Right lobe of liver (tissue), 6 donors: ENCODE results near the gene TMIGD1. TPM values are rescaled to one million over a fixed set of nuclear protein-coding genes. Genes with fewer than 3 reads are reported as not detected.

Source experiments
- ATAC-seq, 4 donors: fragments of 200-7000 bp; cut with Tn5 transposase; one replicate each; pipeline ENCODE4 v1.9.1; 2020; ENCODE audit warnings: mild to moderate bottlenecking in 4 of 4, moderate library complexity in 4 of 4
- DNase-seq, 3 donors: peaks; one replicate each; pipeline ENCODE4 v3.0.0-alpha.2; 2020
- H3K27ac ChIP-seq, 3 donors: fragments of 200-600 bp; one replicate each; pipeline ENCODE4 v1.8.0; 2022
- H3K27me3 ChIP-seq, 2 donors: fragments of 200-600 bp; one replicate each; pipeline ENCODE4 v1.8.0; 2022
- H3K36me3 ChIP-seq, 4 donors: fragments of 200-600 bp; sonication (generic) in 1 of 4; one replicate each; pipeline versions ENCODE4 v1.5.1 to v1.8.0; 2017 to 2022; ENCODE audit warnings: control low read depth in 1 of 4
- H3K4me1 ChIP-seq, 4 donors: fragments of 200-600 bp; sonication (generic) in 1 of 4; one replicate each; pipeline versions ENCODE4 v1.5.1 to v1.8.0; 2017 to 2022; ENCODE audit warnings: control low read depth in 1 of 4
- H3K4me3 ChIP-seq, 3 donors: fragments of 200-600 bp; one replicate each; pipeline ENCODE4 v1.8.0; 2022
- H3K9me3 ChIP-seq, 4 donors: fragments of 200-600 bp; sonication (generic) in 1 of 4; one replicate each; pipeline versions ENCODE4 v1.5.1 to v1.8.0; 2017 to 2022; ENCODE audit warnings: control low read depth in 1 of 4
- POLR2A ChIP-seq: fragments of 450-650 bp; IDR thresholded peaks from one replicate; pipeline ENCODE4 v1.6.1; 2017; ENCODE audit warnings: antibody characterized with exemption, mild to moderate bottlenecking
- WGBS: methylation state at CpG from one replicate; pipeline ENCODE4 v1.1.6; 2018; ENCODE audit warnings: low coverage, low lambda C conversion rate; ENCODE audit not compliant: insufficient coverage; ENCODE audit errors: missing lambda C conversion rate; 5-methylcytosine and 5-hydroxymethylcytosine counted together
- intact Hi-C, 2 donors: fragments of 100-400 bp; cut with DNase I; formaldehyde crosslinking; loops; one replicate each; pipeline versions ENCODE4 v1.11.2 to v1.14.1; 2022
- total RNA-seq, 6 experiments: library from RNA; depleted of rRNA in 2 of 6; stranded (reverse); fragments of >200 nt in 2 of 6; fragmentation: NEBNext Ultra II Directional in 3 of 6; extraction: Animal tissue kit (Norgen Biotek cat#: 25700) in 3 of 6; gene quantifications; one replicate each; pipeline versions ENCODE4 v1.1.0 to v1.2.4, GENCODE V29; 2016 to 2023
- TF ChIP-seq, protein P1 (sequence below), 4 donors: fragments of 200-600 bp in 3 of 4; fragments of 450-650 bp in 1 of 4; IDR thresholded peaks; one replicate each; pipeline versions ENCODE4 v1.5.1 to v1.8.0; 2016 to 2022; ENCODE audit warnings: antibody characterized with exemption in 4 of 4, mild to moderate bottlenecking in 2 of 4
- donor health status: DM: no; HTN: yes; CAD: no.
- donor health status: DM: no; HTN: no; CAD: no.
- donor health status: DM: no; HTN: no; CAD: no.
- donor health status: DM: no; HTN: yes; CAD: no.
- donor health status: DM: no; HTN: yes; CAD: no.

The TMIGD1 gene
- total RNA-seq, 6 experiments from 2014 or later, result not detected

GRCh38 chr17:30360086-30360808 lies 26.4 kb upstream of the TMIGD1 start:
- Histone ChIP-seq H3K36me3 (no peaks in the 10 kb centered on the region), H3K27me3 (no peaks in the 10 kb centered on the region), H3K4me3 (no peak overlapping the region), H3K9me3 (no peaks in the 10 kb centered on the region), H3K4me1 (peaks cover 0 to 9% (median 0%) of the 10 kb centered on the region in 4 donors), H3K27ac (no peak overlapping the region)
- no peak for ATAC-seq
- no peak for DNase-seq
- TF ChIP-seq, protein P1, sequence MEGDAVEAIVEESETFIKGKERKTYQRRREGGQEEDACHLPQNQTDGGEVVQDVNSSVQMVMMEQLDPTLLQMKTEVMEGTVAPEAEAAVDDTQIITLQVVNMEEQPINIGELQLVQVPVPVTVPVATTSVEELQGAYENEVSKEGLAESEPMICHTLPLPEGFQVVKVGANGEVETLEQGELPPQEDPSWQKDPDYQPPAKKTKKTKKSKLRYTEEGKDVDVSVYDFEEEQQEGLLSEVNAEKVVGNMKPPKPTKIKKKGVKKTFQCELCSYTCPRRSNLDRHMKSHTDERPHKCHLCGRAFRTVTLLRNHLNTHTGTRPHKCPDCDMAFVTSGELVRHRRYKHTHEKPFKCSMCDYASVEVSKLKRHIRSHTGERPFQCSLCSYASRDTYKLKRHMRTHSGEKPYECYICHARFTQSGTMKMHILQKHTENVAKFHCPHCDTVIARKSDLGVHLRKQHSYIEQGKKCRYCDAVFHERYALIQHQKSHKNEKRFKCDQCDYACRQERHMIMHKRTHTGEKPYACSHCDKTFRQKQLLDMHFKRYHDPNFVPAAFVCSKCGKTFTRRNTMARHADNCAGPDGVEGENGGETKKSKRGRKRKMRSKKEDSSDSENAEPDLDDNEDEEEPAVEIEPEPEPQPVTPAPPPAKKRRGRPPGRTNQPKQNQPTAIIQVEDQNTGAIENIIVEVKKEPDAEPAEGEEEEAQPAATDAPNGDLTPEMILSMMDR (IDR thresholded peaks at IDR 0.05), result no peak
- no peak for TF ChIP-seq POLR2A
- WGBS, result 60% methylated on average over 8 of the region's 8 CpGs
- intact Hi-C loops, result no loop called here

GRCh38 chr17:30358055-30358760 lies 24.4 kb upstream of the TMIGD1 start:
- H3K27me3 ChIP-seq, result no peaks in the 10 kb centered on the region
- H3K9me3 ChIP-seq, result no peaks in the 10 kb centered on the region
- no peak overlapping the region for H3K4me3 ChIP-seq
- ATAC-seq, result peak in 1 of 4 donors; percentile 45
- TF ChIP-seq POLR2A, result no peak
- TF ChIP-seq, protein P1 (IDR thresholded peaks at IDR 0.05), result no peak
- peaks cover 0 to 5% (median 0%) of the 10 kb centered on the region in 4 donors for H3K4me1 ChIP-seq
- no peak for DNase-seq
- H3K36me3 ChIP-seq, result no peaks in the 10 kb centered on the region
- 55% methylated on average over 5 of the region's 5 CpGs for WGBS
- no peak overlapping the region for H3K27ac ChIP-seq
- intact Hi-C loops, result no loop called here

DNA sequence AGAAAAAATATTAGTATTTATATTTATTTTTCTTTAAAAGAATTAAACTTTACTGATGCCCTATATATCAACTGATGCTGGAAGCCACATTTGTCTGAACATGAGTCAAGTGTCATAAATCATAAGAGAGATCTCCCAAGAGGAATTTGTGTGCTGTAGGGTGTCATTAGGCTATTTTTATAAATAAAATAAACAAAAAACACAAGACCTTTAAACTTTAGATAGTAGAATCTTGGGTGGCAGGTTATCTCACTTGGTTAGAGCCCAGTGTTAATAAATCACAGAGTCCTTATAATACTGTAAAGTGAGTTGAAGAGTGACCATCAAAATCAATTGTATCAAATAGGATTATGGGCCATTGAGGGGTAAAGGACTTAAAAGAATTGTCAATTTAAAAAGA lies 23.6 kb upstream of the TMIGD1 start:
- H3K27ac ChIP-seq, result no peak overlapping the region
- peaks cover 0 to 5% (median 0%) of the 10 kb centered on the region in 4 donors for H3K4me1 ChIP-seq
- ATAC-seq, result peak in 1 of 4 donors; percentile 71
- H3K4me3 ChIP-seq, result no peak overlapping the region
- H3K9me3 ChIP-seq, result no peaks in the 10 kb centered on the region
- no peaks in the 10 kb centered on the region for H3K36me3 ChIP-seq
- TF ChIP-seq, protein P1 (IDR thresholded peaks at IDR 0.05), result no peak
- TF ChIP-seq POLR2A, result no peak
- intact Hi-C loops, result no loop called here
- no peak for DNase-seq
- H3K27me3 ChIP-seq, result no peaks in the 10 kb centered on the region

DNA sequence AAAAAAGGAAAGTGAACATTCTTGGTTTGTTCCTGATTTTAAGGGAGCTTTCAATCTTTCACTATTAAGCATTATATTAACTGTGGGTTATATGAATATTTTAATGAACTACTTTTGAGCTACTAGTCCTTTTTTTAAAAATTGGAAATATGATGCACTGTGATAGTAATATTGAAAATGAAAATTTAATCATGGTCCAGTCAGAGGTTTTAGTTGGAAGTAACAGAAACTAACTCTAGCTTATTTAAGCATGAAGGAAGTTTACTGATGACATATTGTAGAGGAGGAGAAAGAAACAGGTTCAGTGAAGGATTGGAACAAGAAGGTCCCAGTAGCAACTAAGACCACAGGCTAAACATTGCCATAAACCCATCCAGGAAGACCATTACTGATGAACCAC lies 20.8 kb upstream of the TMIGD1 start:
- DNase-seq (no peak), ATAC-seq (no peak)
- intact Hi-C loops, result no loop called here

More for the DNA sequence above, 20.8 kb upstream of the TMIGD1 start:
- Histone ChIP-seq H3K27me3 (no peaks in the 10 kb centered on the region), H3K27ac (no peak overlapping the region), H3K4me1 (peaks cover 0 to 5% (median 0%) of the 10 kb centered on the region in 4 donors), H3K4me3 (no peak overlapping the region), H3K36me3 (no peaks in the 10 kb centered on the region), H3K9me3 (no peaks in the 10 kb centered on the region)
- no peak for TF ChIP-seq POLR2A
- TF ChIP-seq, protein P1 (IDR thresholded peaks at IDR 0.05), result no peak
